ENCODE measurements around the gene RPL5. TPM values are rescaled to one million over a fixed set of nuclear protein-coding genes. Genes with fewer than 3 reads are reported as not detected.

The RPL5 gene
- total RNA-seq, 1 experiment from 2014 or later = 1,430 TPM

DNA sequence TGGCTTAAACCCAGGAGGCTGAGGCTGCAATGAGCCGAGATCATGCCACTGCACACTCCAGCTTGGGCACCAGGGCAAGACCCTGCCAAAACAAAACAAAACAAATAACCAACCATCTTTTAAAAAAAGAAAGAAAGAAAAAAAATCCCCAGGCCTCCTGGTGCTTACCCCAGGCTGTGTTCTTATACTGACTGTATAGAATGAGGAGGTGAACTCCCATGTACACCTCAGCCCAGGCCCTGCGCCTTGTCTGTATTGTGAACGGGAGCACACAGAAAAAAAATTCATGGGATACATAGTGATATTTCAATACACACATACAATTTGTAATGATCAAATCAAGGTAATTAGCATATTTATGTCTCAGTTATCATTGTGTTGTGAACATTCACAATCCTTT lies 14.1 kb downstream of the RPL5 start (continued):
- TF ChIP-seq, protein P1, sequence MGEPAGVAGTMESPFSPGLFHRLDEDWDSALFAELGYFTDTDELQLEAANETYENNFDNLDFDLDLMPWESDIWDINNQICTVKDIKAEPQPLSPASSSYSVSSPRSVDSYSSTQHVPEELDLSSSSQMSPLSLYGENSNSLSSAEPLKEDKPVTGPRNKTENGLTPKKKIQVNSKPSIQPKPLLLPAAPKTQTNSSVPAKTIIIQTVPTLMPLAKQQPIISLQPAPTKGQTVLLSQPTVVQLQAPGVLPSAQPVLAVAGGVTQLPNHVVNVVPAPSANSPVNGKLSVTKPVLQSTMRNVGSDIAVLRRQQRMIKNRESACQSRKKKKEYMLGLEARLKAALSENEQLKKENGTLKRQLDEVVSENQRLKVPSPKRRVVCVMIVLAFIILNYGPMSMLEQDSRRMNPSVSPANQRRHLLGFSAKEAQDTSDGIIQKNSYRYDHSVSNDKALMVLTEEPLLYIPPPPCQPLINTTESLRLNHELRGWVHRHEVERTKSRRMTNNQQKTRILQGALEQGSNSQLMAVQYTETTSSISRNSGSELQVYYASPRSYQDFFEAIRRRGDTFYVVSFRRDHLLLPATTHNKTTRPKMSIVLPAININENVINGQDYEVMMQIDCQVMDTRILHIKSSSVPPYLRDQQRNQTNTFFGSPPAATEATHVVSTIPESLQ (CRISPR knock-in tag; IDR thresholded peaks at IDR 0.05) = no peak
- TF ChIP-seq, protein P2, sequence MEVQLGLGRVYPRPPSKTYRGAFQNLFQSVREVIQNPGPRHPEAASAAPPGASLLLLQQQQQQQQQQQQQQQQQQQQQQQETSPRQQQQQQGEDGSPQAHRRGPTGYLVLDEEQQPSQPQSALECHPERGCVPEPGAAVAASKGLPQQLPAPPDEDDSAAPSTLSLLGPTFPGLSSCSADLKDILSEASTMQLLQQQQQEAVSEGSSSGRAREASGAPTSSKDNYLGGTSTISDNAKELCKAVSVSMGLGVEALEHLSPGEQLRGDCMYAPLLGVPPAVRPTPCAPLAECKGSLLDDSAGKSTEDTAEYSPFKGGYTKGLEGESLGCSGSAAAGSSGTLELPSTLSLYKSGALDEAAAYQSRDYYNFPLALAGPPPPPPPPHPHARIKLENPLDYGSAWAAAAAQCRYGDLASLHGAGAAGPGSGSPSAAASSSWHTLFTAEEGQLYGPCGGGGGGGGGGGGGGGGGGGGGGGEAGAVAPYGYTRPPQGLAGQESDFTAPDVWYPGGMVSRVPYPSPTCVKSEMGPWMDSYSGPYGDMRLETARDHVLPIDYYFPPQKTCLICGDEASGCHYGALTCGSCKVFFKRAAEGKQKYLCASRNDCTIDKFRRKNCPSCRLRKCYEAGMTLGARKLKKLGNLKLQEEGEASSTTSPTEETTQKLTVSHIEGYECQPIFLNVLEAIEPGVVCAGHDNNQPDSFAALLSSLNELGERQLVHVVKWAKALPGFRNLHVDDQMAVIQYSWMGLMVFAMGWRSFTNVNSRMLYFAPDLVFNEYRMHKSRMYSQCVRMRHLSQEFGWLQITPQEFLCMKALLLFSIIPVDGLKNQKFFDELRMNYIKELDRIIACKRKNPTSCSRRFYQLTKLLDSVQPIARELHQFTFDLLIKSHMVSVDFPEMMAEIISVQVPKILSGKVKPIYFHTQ (CRISPR knock-in tag; IDR thresholded peaks at IDR 0.05) = no peak

DNA sequence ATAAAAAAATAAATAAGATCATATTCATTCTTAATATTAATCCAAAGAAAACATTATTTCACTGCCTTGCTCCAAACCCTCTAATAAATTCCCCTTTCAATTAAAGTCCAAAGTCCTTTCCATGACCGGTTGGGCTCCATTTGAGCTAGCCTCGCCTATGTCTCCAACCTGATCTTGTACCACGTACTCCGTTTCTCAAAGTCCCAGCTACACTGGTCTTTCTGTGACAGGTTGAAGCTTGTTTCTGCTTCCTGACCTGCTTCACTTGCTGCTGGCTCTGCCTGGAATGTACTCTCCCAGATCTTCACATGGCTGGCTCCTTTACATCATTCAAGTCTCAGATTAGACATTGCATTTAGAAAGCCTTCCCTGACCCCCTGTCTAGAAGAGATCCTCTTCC lies 16.4 kb downstream of the RPL5 start:
- ATAC-seq (no peak), DNase-seq (ENCODE audit: low spot score) (no peak)
- Mint-ChIP-seq H3K27me3 (ENCODE audit: low read depth) (no peaks in the 10 kb centered on the region), H3K4me1 (no peaks in the 10 kb centered on the region), H3K4me3 (no peak overlapping the region), H3K27ac (no peak overlapping the region), H3K9me3 (no peaks in the 10 kb centered on the region), H3K36me3 (peaks cover 13% of the 10 kb centered on the region)
- POLR2A ChIA-PET = no interaction called here
- CTCF ChIA-PET = no interaction called here
- TF ChIP-seq, protein P3, sequence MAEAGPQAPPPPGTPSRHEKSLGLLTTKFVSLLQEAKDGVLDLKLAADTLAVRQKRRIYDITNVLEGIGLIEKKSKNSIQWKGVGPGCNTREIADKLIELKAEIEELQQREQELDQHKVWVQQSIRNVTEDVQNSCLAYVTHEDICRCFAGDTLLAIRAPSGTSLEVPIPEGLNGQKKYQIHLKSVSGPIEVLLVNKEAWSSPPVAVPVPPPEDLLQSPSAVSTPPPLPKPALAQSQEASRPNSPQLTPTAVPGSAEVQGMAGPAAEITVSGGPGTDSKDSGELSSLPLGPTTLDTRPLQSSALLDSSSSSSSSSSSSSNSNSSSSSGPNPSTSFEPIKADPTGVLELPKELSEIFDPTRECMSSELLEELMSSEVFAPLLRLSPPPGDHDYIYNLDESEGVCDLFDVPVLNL (CRISPR knock-in tag; IDR thresholded peaks at IDR 0.05; ENCODE audit: borderline replicate concordance, low read depth) = no peak
- no peak for TF ChIP-seq ZNF263 (CRISPR knock-in tag; IDR thresholded peaks at IDR 0.05; ENCODE audit: low read depth)
- TF ChIP-seq, protein P4, sequence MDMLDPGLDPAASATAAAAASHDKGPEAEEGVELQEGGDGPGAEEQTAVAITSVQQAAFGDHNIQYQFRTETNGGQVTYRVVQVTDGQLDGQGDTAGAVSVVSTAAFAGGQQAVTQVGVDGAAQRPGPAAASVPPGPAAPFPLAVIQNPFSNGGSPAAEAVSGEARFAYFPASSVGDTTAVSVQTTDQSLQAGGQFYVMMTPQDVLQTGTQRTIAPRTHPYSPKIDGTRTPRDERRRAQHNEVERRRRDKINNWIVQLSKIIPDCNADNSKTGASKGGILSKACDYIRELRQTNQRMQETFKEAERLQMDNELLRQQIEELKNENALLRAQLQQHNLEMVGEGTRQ (CRISPR knock-in tag; IDR thresholded peaks at IDR 0.05) = no peak
- TF ChIP-seq, protein P5, sequence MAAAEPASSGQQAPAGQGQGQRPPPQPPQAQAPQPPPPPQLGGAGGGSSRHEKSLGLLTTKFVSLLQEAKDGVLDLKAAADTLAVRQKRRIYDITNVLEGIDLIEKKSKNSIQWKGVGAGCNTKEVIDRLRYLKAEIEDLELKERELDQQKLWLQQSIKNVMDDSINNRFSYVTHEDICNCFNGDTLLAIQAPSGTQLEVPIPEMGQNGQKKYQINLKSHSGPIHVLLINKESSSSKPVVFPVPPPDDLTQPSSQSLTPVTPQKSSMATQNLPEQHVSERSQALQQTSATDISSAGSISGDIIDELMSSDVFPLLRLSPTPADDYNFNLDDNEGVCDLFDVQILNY (CRISPR knock-in tag; IDR thresholded peaks at IDR 0.05) = no peak
- no peak for TF ChIP-seq ZNF138 (CRISPR knock-in tag; conservative IDR thresholded peaks at IDR 0.05)
- TF ChIP-seq, protein P6, sequence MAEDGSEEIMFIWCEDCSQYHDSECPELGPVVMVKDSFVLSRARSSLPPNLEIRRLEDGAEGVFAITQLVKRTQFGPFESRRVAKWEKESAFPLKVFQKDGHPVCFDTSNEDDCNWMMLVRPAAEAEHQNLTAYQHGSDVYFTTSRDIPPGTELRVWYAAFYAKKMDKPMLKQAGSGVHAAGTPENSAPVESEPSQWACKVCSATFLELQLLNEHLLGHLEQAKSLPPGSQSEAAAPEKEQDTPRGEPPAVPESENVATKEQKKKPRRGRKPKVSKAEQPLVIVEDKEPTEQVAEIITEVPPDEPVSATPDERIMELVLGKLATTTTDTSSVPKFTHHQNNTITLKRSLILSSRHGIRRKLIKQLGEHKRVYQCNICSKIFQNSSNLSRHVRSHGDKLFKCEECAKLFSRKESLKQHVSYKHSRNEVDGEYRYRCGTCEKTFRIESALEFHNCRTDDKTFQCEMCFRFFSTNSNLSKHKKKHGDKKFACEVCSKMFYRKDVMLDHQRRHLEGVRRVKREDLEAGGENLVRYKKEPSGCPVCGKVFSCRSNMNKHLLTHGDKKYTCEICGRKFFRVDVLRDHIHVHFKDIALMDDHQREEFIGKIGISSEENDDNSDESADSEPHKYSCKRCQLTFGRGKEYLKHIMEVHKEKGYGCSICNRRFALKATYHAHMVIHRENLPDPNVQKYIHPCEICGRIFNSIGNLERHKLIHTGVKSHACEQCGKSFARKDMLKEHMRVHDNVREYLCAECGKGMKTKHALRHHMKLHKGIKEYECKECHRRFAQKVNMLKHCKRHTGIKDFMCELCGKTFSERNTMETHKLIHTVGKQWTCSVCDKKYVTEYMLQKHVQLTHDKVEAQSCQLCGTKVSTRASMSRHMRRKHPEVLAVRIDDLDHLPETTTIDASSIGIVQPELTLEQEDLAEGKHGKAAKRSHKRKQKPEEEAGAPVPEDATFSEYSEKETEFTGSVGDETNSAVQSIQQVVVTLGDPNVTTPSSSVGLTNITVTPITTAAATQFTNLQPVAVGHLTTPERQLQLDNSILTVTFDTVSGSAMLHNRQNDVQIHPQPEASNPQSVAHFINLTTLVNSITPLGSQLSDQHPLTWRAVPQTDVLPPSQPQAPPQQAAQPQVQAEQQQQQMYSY (CRISPR knock-in tag; IDR thresholded peaks at IDR 0.05) = no peak
- no peak for TF ChIP-seq NFYB (CRISPR knock-in tag; conservative IDR thresholded peaks at IDR 0.05; ENCODE audit: low read depth)
- TF ChIP-seq, protein P7, sequence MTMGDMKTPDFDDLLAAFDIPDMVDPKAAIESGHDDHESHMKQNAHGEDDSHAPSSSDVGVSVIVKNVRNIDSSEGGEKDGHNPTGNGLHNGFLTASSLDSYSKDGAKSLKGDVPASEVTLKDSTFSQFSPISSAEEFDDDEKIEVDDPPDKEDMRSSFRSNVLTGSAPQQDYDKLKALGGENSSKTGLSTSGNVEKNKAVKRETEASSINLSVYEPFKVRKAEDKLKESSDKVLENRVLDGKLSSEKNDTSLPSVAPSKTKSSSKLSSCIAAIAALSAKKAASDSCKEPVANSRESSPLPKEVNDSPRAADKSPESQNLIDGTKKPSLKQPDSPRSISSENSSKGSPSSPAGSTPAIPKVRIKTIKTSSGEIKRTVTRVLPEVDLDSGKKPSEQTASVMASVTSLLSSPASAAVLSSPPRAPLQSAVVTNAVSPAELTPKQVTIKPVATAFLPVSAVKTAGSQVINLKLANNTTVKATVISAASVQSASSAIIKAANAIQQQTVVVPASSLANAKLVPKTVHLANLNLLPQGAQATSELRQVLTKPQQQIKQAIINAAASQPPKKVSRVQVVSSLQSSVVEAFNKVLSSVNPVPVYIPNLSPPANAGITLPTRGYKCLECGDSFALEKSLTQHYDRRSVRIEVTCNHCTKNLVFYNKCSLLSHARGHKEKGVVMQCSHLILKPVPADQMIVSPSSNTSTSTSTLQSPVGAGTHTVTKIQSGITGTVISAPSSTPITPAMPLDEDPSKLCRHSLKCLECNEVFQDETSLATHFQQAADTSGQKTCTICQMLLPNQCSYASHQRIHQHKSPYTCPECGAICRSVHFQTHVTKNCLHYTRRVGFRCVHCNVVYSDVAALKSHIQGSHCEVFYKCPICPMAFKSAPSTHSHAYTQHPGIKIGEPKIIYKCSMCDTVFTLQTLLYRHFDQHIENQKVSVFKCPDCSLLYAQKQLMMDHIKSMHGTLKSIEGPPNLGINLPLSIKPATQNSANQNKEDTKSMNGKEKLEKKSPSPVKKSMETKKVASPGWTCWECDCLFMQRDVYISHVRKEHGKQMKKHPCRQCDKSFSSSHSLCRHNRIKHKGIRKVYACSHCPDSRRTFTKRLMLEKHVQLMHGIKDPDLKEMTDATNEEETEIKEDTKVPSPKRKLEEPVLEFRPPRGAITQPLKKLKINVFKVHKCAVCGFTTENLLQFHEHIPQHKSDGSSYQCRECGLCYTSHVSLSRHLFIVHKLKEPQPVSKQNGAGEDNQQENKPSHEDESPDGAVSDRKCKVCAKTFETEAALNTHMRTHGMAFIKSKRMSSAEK (CRISPR knock-in tag; IDR thresholded peaks at IDR 0.05; ENCODE audit: borderline replicate concordance) = no peak

All from WTC11 (cell line).